ENCODE data around the gene IFNA7.
A peak's percentile ranks its signal among the peaks of the same experiment; 100 is the strongest.
"Not testable (repeated sequence)": the region's sequence is repeated elsewhere in the genome, so short reads cannot be mapped to it uniquely, and the experiment has no call there.

Gene IFNA7

GRCh38 chr9:21202105-21202504 is at the start of gene IFNA7:
TSS of gene IFNA7 (minus strand) at chr9:21202205. CDS start at chr9:21202165, 40 bp downstream.
- DNase-seq (ENCODE audit: low spot score) = not testable (repeated sequence)

GRCh38 chr9:21251638-21252037 is 49.6 kb upstream of the IFNA7 start:
- no peak for DNase-seq (ENCODE audit: low spot score)

GRCh38 chr9:21251190-21251589 is 49.2 kb upstream of the IFNA7 start:
- no peak for DNase-seq (ENCODE audit: low spot score)

- DNase-seq (ENCODE audit: low spot score) = no peak
Observed at GRCh38 chr9:21244836-21245235, 42.8 kb upstream of the IFNA7 start.

- DNase-seq (ENCODE audit: low spot score) = no peak
Observed at GRCh38 chr9:21239911-21240310, 37.9 kb upstream of the IFNA7 start, which contains the start of gene IFNA14. TSS of gene IFNA14 (minus strand) at chr9:21240005. CDS start at chr9:21239935, 70 bp downstream.

GRCh38 chr9:21236360-21236714 is 34.3 kb upstream of the IFNA7 start:
- not testable (repeated sequence) for DNase-seq (ENCODE audit: low spot score)

DNA sequence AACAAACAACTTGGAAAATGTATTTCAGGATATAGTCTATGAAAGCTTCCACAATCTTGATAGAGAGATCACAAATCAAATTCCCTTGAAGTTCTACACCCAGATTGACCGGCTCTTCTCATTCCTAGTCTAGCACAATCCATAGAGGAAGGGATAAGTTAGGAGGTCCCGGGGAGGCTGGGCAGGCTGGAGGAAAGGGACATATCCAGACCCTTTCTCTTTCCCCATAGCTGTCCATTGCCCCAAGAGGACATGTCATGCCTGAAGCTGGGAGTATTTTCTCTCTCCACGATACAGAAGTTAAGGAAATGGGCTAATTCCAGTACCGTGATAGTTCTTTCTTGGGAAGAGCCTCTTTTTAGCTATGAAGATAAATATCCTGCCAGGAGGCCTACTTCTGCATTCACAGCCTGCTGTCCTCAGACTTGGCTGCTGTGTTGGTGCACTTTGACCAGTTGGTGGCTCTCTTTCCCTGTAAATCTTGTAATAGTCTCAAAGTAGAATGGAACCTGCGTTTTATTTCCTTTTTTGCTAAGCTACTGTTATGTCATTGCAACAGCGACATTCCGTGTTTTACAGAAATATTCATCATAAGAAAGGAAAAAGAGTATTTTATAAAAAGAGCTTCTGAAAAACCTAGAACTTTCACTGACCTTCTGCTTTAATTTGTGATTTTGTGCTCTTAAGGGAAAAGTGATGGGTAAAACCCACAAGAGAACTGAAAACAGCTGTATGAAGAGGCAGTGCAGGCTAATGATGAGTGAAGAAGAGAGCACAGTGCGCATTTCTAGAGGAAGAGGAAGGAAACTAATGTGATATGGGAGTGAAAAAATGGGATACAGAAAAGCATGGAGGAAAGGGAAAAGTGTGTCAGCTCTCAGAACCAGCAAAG is 33.7 kb upstream of the IFNA7 start:
- DNase-seq (ENCODE audit: low spot score) = peak; percentile 35

DNA sequence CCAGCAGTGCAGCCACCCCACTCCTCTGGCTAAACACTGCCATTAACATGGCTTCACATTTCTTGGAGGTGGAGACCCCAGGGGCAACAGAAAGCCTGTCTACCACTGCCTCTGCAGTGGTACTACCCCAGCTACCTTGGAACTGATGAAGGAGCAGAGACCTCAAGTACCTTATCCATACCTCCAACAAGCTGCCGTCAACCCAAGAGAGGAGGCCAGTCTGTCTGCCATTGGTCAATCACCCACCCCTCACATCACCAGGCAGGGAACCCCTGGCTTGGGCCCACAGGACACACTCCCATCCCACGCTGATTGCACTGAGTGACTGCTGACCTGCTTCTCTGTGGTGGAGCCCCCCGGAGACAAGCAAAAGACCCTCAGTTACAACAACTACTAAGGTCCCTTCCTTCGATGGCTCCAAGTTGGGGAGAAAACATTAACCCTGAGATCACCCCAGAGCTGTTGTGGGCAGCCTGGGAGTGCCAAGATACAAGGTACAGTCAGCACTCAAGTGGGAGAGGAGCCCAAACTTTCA is 32.2 kb upstream of the IFNA7 start:
- no peak for DNase-seq (ENCODE audit: low spot score)

GRCh38 chr9:21233258-21233657 is 31.3 kb upstream of the IFNA7 start:
- no peak for DNase-seq (ENCODE audit: low spot score)

GRCh38 chr9:21228122-21228521 is 26.1 kb upstream of the IFNA7 start, which contains the start of gene IFNA17:
TSS of gene IFNA17 (minus strand) at chr9:21228222. CDS start at chr9:21228173, 49 bp downstream.
- no peak for DNase-seq (ENCODE audit: low spot score)

- DNase-seq (ENCODE audit: low spot score) = not testable (repeated sequence)
Observed at GRCh38 chr9:21217211-21217610, 15.2 kb upstream of the IFNA7 start, which contains the start of gene IFNA16. TSS of gene IFNA16 (minus strand) at chr9:21217311. CDS start at chr9:21217305, 6 bp downstream.

GRCh38 chr9:21213411-21214326 is 11.7 kb upstream of the IFNA7 start:
- not testable (repeated sequence) for DNase-seq (ENCODE audit: low spot score)

DNA sequence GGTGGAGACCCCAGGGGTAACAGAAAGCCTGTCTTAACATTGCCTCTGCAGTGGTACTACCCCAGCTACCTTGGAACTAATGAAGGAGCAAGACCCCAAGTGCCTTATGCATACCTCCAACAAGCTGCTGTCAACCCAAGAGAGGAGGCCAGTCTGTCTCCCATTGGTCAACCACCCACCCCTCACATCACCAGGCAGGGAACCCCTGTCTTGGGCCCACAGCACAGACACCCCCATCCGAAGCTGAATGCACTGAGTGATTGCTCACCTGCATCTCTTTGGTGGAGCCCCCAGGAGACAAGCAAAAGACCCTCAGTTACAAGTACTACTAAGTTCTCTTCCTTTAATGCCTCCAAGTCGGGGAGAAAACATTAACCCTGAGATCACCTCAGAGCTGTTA is 10.2 kb upstream of the IFNA7 start:
- DNase-seq (ENCODE audit: low spot score) = not testable (repeated sequence)

DNA sequence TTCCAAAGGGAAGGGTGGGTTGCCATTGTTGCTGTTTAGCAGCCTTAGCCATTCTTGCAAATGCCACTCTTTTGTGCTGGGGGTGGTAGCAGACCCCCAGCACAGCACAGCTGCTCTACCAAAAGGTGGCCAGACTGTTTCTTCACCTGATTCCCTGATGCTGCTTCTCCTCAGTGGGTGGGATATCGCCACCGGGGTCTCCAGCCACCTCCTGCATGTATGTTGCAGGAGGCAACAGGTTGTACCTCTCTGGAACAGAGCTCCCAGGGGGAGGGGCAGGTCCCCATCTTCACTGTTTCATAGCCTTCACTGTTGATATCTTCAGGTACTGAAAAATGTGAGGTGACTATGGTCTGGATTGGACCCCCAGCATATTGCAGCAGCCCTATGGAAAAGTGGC is 8.8 kb upstream of the IFNA7 start:
- not testable (repeated sequence) for DNase-seq (ENCODE audit: low spot score)

GRCh38 chr9:21210311-21210710 is 8.3 kb upstream of the IFNA7 start:
- DNase-seq (ENCODE audit: low spot score) = no peak

- DNase-seq (ENCODE audit: low spot score) = not testable (repeated sequence)
Observed at GRCh38 chr9:21207043-21207442, 5.0 kb upstream of the IFNA7 start, which contains the start of gene IFNA10. TSS of gene IFNA10 (minus strand) at chr9:21207143. CDS start at chr9:21207097, 46 bp downstream.

DNA sequence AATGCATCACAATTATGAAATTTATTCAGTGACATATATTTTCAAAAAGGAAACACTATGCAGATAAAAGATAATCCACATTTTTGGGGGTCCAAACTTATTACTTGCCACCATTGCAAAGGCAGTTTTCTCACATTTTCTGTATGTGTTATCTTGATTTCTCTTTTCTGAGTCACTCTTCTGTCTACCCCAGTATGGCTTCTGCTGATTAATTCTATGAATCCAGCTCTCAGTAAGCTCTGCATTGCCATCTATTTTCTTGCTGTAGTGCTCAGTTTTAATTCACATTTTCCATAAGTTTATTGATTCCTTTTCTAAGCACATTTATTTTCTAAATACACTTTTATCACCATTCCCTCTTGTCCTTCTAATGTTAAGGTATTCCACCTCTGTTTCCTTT is 3.2 kb upstream of the IFNA7 start:
- DNase-seq (ENCODE audit: low spot score) = no peak

DNA sequence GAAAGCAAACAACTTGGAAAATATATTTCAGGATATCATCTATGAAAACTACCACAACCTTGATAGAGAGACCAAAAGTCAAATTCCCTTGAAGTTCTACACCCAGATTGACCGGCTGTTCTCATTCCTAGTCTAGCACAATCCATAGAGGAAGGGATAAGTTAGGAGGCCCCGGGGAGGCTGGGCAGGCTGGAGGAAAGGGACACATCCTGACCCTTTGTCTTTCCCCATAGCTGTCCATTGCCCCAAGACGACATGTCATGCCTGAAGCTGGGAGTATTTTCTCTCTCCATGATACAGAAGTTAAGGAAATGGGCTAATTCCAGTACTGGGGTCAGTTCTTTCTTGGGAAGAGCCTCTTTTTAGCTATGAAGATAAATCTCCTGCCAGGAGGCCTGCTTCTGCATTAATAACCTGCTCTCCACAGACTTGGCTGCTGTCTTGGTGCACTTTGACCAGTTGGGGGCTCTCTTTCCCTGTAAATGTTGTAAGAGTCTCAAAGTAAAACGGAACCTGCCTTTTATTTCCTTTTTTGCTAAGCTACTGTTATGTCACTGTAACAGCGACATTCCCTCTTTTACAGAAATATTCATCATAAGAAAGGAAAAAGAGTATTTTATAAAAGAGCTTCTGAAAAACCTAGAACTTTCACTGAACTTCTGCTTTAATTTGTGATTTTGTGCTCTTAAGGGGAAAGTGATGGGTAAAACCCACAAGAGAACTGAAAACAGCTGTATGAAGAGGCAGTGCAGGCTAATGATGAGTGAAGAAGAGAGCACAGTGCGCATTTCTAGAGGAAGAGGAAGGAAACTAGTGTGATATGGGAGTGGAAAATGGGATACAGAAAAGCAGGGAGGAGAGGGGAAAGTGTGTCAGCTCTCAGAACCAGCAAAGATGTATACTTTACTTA is 6.9 kb downstream of the IFNA7 start:
- peak; percentile 63 for DNase-seq (ENCODE audit: low spot score)

GRCh38 chr9:21187487-21187886 is 14.5 kb downstream of the IFNA7 start, which contains the start of gene IFNA4:
TSS of gene IFNA4 (minus strand) at chr9:21187587. CDS start at chr9:21187531, 56 bp downstream.
- not testable (repeated sequence) for DNase-seq (ENCODE audit: low spot score)

DNA sequence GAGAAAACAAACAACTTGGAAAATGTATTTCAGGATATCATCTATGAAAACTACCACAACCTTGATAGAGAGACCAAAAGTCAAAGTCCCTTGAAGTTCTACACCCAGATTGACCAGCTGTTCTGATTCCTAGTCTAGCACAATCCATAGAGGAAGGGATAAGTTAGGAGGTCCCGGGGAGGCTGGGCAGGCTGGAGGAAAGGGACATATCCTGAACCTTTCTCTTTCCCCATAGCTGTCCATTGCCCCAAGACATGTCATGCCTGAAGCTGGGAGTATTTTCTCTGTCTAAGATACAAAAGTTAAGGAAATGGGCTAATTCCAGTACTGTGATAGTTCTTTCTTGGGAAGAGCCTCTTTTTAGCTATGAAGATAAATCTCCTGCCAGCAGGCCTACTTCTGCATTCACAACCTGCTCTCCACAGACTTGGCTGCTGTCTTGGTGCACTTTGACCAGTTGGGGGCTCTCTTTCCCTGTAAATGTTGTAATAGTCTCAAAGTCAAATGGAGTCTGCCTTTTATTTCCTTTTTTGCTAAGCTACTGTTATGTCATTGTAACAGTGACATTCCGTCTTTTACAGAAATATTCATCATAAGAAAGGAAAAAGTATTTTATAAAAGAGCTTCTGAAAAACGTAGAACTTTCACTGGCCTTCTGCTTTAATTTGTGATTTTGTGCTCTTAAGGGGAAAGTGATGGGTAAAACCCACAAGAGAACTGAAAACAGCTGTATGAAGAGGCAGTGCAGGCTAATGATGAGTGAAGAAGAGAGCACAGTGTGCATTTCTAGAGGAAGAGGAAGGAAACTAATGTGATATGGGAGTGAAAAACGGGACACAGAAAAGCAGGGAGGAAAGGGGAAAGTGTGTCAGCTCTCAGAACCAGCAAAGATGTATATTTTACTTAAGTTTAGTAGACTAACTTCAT is 18.9 kb downstream of the IFNA7 start:
- DNase-seq (ENCODE audit: low spot score) = peak; percentile 53

Data from CD4-positive, alpha-beta T cell treated with Interleukin-2 at 100 ng/mL for 4 hours (primary cell).